ENCODE data around the gene TBC1D2B.

Gene TBC1D2B

DNA sequence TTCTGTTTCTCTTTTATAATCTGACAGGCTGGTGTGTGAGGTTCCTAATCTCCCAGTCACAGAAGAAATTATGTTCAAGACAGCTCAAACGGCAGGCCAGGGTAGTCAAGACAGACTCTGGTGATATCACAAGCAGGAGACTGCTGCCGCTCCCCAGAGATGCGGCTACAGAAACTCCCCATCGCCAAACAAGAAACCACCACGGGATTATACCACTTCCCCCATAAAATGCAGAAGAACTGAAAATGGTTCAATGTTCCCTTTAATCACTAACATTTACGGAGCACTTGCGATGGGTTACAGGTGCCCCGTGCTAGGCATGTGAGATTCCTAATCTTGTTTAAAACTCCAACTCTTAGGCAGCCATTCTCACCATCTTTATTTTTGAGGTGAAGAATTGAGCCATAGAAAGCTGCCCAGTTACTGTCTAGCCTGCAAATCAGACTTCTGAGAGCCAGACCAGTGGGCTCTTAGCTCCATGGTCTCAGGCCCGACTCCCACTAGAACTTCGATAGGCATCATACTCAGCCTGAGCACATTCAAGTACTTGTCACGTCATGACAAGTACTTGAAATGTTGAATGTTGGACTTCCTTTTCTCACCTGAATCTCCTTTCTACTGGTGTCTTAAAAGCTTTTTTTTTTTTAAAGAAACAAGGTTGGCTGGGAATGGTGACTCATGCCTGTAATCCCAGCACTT is 58.4 kb downstream of the TBC1D2B start:
- Histone ChIP-seq H3K27ac (no peak overlapping the region), H3K9ac (no peak overlapping the region), H3K36me3 (ENCODE audit: control insufficient read depth, insufficient read depth, low read length) (no peaks in the 10 kb centered on the region), H3K79me2 (no peaks in the 10 kb centered on the region), H3K9me3 (ENCODE audit: control insufficient read depth, low read length) (no peaks in the 10 kb centered on the region), H3K4me2 (ENCODE audit: low read length) (no peak overlapping the region), H2AFZ (no peak overlapping the region), H3K4me1 (no peaks in the 10 kb centered on the region), H3K27me3 (ENCODE audit: control insufficient read depth, insufficient read depth, low read length) (no peaks in the 10 kb centered on the region), H3K4me3 (ENCODE audit: low read depth, low read length) (no peak overlapping the region)
- TF ChIP-seq, protein P1, sequence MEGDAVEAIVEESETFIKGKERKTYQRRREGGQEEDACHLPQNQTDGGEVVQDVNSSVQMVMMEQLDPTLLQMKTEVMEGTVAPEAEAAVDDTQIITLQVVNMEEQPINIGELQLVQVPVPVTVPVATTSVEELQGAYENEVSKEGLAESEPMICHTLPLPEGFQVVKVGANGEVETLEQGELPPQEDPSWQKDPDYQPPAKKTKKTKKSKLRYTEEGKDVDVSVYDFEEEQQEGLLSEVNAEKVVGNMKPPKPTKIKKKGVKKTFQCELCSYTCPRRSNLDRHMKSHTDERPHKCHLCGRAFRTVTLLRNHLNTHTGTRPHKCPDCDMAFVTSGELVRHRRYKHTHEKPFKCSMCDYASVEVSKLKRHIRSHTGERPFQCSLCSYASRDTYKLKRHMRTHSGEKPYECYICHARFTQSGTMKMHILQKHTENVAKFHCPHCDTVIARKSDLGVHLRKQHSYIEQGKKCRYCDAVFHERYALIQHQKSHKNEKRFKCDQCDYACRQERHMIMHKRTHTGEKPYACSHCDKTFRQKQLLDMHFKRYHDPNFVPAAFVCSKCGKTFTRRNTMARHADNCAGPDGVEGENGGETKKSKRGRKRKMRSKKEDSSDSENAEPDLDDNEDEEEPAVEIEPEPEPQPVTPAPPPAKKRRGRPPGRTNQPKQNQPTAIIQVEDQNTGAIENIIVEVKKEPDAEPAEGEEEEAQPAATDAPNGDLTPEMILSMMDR (IDR thresholded peaks at IDR 0.05): no peak

DNA sequence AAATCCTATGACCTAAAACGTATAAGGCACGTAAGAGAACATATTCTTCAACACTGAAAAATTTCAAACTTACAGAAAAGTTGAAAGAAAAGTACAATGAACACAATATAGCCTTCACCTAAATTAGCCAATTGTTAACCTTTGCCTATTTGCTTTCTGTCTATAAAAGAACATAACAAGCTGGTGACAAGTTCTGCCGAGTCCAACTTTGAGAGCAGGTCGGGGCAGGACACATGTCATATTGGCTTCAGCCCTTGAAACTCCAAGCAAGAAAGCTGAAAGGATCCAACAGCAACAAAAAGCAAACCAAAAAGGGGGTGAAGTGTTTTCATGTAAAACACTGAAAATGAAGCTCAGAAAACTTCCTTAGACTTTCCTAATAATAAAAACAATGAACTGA is 59.1 kb downstream of the TBC1D2B start:
- no peaks in the 10 kb centered on the region for H3K27me3 ChIP-seq (ENCODE audit: control insufficient read depth, insufficient read depth, low read length)
- H3K9ac ChIP-seq: no peak overlapping the region
- H3K27ac ChIP-seq: no peak overlapping the region
- no peak overlapping the region for H2AFZ ChIP-seq
- H3K79me2 ChIP-seq: no peaks in the 10 kb centered on the region
- no peaks in the 10 kb centered on the region for H3K36me3 ChIP-seq (ENCODE audit: control insufficient read depth, insufficient read depth, low read length)
- TF ChIP-seq, protein P1 (IDR thresholded peaks at IDR 0.05): no peak
- H3K4me3 ChIP-seq (ENCODE audit: low read depth, low read length): no peak overlapping the region
- H3K4me2 ChIP-seq (ENCODE audit: low read length): no peak overlapping the region
- H3K9me3 ChIP-seq (ENCODE audit: control insufficient read depth, low read length): no peaks in the 10 kb centered on the region
- no peaks in the 10 kb centered on the region for H3K4me1 ChIP-seq

DNA sequence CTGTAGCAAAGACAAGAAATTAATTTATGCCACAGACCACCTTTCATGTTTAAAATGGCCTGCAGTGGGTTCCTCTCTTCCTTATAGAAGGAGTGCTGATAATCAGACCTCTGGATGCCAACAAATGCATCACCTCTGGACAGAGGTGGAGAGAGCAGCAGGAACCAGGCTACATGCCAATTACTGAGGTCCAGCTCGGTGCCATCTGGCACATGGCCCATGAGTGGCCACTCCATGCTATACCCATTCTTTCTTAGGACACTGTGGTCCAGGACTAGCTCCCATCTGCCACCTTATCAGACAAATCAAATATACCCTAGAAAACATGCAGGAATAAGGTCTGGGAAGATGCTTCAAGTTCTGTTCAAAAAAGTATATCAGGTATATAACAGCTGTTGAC is 60.7 kb downstream of the TBC1D2B start:
- Histone ChIP-seq H2AFZ (no peak overlapping the region), H3K9me3 (ENCODE audit: control insufficient read depth, low read length) (no peaks in the 10 kb centered on the region), H3K9ac (no peak overlapping the region), H3K27ac (no peak overlapping the region), H3K4me2 (ENCODE audit: low read length) (no peak overlapping the region), H3K27me3 (ENCODE audit: control insufficient read depth, insufficient read depth, low read length) (no peaks in the 10 kb centered on the region), H3K4me3 (ENCODE audit: low read depth, low read length) (no peak overlapping the region), H3K36me3 (ENCODE audit: control insufficient read depth, insufficient read depth, low read length) (no peaks in the 10 kb centered on the region), H3K79me2 (no peaks in the 10 kb centered on the region), H3K4me1 (no peaks in the 10 kb centered on the region)
- TF ChIP-seq, protein P1 (IDR thresholded peaks at IDR 0.05): no peak

DNA sequence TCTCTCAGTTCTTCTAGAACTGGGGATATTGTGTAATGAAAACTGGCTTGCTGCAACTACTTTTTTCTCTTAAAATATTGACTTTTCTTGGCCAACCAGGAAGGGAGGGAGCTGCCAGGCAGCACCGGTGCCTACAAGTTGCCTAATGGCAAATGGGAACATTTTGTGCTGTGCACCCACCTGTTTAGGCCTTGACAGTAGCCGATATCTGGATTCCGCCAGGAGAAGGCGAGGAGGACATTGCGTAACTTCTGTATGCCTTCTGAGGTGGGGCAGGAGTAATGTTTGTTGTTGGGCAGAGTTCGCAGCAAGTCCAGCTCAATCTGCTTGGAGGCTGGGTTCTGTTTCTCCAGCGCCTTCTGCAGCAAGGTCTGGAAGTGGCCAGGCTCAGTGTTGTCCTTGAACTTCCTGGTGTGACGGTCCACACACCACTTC is 64.9 kb downstream of the TBC1D2B start:
- Histone ChIP-seq H3K4me2 (ENCODE audit: low read length) (no peak overlapping the region), H3K79me2 (no peaks in the 10 kb centered on the region), H3K9ac (no peak overlapping the region), H2AFZ (no peak overlapping the region), H3K27me3 (ENCODE audit: control insufficient read depth, insufficient read depth, low read length) (no peaks in the 10 kb centered on the region), H3K9me3 (ENCODE audit: control insufficient read depth, low read length) (no peaks in the 10 kb centered on the region), H3K27ac (no peak overlapping the region), H3K4me3 (ENCODE audit: low read depth, low read length) (no peak overlapping the region), H3K4me1 (no peaks in the 10 kb centered on the region), H3K36me3 (ENCODE audit: control insufficient read depth, insufficient read depth, low read length) (no peaks in the 10 kb centered on the region)
- TF ChIP-seq, protein P1 (IDR thresholded peaks at IDR 0.05): no peak

DNA sequence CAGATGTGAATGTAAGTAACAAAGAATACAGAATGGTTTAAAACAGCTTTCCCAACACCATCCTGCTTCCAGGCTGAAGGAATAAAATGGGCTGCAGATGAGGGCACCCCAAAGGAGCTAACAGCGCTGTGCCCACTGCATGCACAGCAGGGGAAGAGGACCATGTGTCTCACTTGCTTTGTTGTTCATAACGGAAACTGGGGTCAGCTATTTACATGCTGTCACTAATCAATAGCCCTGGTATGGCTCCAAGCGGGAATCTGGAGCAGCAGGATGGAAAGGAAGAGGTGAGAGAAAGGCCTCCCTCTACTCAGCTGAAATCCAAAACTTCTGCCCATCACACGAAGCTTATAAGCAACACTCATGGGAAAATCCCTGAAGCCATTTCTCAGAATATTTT is 67.4 kb downstream of the TBC1D2B start:
- Histone ChIP-seq H3K4me3 (ENCODE audit: low read depth, low read length) (no peak overlapping the region), H3K9me3 (ENCODE audit: control insufficient read depth, low read length) (no peaks in the 10 kb centered on the region), H3K79me2 (no peaks in the 10 kb centered on the region), H2AFZ (no peak overlapping the region), H3K9ac (no peak overlapping the region), H3K4me1 (no peaks in the 10 kb centered on the region), H3K36me3 (ENCODE audit: control insufficient read depth, insufficient read depth, low read length) (no peaks in the 10 kb centered on the region), H3K27ac (no peak overlapping the region), H3K27me3 (ENCODE audit: control insufficient read depth, insufficient read depth, low read length) (no peaks in the 10 kb centered on the region), H3K4me2 (ENCODE audit: low read length) (no peak overlapping the region)
- TF ChIP-seq, protein P1 (IDR thresholded peaks at IDR 0.05): no peak
